ENCODE results near the gene APOL3.
"Not testable (repeated sequence)": the region's sequence is repeated elsewhere in the genome, so short reads cannot be mapped to it uniquely, and the experiment has no call there.

The APOL3 gene

DNA sequence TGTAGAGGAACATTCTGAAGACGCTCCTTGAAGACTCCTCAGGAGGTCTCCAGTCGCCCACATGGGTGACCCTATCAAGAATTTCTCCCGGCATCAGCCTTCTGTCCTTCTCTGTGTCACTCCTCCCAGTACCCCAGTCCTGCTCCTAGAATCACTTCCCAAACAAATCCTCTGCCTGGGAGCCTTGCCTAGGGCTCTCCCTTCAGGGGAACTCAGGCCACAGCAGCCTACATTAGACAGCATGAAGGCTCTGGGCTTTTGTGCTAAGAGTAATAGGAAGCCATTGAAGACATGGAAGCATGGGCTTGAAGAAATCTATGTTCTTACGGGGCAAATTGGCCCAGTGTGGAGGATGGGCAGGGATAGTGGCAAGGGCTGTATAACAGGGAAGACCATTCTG, 21.8 kb downstream of the APOL3 start:
- in situ Hi-C loops (cut with HindIII; ENCODE audit: low sequenced_read_pairs) = not testable (repeated sequence)

GRCh38 chr22:36136988-36137387, 23.6 kb downstream of the APOL3 start:
- in situ Hi-C loops (cut with HindIII; ENCODE audit: low sequenced_read_pairs) = no loop called here

DNA sequence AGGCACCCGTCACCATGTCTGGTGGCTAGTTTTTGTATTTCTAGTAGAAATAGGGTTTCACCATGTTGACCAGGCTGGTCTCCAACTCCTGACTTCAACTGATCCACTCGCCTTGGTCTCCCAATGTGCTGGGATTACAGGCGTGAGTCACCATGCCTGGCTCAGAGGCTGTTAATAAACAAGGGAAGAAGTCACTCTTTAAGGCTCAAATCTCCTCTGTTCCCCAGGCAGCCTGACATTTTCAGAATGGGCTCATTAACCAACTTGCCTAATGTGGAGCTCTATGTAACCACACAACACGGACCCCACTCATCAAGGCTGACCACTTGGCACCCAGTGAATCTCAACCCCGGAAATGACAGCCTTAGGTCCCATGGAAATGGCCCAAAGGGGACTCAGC, 24.1 kb downstream of the APOL3 start:
- in situ Hi-C loops (cut with HindIII; ENCODE audit: low sequenced_read_pairs) = no loop called here

GRCh38 chr22:36135306-36135980, 25.1 kb downstream of the APOL3 start:
- in situ Hi-C loops (cut with HindIII; ENCODE audit: low sequenced_read_pairs) = no loop called here

- in situ Hi-C loops (cut with HindIII; ENCODE audit: low sequenced_read_pairs) = no loop called here
Observed at GRCh38 chr22:36134182-36134581, 26.4 kb downstream of the APOL3 start.

GRCh38 chr22:36131907-36132306, 28.6 kb downstream of the APOL3 start:
- in situ Hi-C loops (cut with HindIII; ENCODE audit: low sequenced_read_pairs) = no loop called here

DNA sequence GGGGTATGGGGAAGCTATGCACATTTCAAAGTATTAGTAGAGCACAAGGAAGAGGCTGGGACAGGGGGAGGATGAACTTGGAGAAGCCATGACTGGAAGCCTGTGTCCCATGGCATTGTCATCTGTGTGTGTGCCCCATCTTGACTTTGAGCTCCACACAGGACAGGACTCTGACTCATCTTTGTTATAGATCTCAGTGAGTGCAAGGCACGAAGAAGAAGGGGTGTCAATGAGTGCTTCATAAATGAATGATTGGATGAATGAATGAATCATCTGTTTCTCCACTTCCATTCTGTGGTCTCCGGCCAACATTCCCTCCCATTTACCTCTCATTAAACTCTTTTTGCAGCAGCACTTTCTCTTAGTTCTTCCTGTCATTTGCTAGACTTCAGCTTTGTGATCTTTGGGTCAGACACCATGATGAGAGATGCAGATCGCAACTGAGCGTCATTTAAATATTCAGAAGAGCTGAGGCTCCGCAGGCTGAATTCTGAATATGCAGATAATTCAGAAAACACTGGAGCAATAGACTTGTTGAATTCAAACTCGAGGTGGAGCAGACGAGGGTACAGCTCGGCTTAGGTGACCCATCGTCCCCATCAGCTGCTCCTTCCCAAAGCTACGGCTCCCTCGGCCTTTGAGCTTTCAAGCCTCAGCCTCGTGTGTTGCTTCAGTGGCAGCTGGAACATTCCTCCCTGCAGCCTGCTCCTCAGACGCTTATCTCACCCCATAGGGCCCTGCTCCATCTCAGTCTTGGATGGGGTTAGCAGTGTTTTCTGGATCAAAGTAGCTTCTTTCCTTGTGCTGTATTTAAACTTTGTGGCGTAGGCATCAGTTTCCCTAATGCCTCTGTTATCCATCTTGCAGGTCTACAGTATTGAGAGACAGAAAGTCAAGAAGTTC, 30.8 kb downstream of the APOL3 start:
- in situ Hi-C loops (cut with HindIII; ENCODE audit: low sequenced_read_pairs) = no loop called here

GRCh38 chr22:36129071-36129470, 31.5 kb downstream of the APOL3 start:
- in situ Hi-C loops (cut with HindIII; ENCODE audit: low sequenced_read_pairs) = no loop called here

DNA sequence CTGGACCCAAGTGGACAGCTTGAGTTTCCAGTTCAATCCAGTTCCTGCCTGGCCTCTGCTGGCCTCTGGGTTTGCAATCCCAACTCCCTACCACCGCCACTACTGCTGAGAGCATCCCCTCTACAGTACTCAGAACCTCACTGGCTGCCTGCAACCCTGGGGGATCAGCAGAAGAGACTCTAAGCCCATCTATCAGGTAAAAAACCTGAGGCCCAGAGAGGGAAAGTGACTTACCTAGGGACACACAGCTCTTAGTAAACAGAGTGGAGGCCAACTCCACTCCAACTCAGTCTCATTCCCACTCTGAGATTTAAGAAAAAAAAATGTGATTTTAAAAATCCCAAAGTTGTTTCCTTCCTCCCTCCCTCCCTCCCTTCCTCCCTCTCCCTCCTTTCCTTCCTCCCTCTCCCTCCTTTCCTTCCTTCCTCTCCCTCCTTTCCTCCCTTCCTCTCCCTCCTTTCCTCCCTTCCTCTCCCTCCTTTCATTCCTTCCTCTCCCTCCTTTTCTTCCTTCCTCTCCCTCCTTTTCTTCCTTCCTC, 34.5 kb downstream of the APOL3 start:
- in situ Hi-C loops (cut with HindIII; ENCODE audit: low sequenced_read_pairs) = no loop called here

DNA sequence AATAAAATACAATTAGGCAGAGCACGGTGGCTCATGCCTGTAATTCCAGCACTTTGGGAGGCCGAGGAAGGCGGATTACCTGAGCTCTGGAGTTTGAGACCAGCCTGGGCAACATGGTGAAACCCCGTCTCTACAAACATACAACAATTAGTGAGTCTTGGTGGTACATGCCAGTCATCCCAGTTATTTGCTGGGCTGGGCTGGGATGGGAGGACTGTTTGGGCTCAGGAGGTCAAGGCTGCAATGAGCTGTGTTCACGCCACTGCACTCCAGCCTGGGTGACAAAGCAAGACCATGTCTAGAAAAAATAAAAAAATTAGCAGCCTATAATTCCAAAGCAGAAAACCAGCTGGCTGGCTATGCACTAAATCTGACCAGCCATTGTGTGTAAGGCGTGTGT, 35.1 kb downstream of the APOL3 start:
- in situ Hi-C loops (cut with HindIII; ENCODE audit: low sequenced_read_pairs) = no loop called here

GRCh38 chr22:36124666-36125065, 35.9 kb downstream of the APOL3 start:
- in situ Hi-C loops (cut with HindIII; ENCODE audit: low sequenced_read_pairs) = no loop called here

DNA sequence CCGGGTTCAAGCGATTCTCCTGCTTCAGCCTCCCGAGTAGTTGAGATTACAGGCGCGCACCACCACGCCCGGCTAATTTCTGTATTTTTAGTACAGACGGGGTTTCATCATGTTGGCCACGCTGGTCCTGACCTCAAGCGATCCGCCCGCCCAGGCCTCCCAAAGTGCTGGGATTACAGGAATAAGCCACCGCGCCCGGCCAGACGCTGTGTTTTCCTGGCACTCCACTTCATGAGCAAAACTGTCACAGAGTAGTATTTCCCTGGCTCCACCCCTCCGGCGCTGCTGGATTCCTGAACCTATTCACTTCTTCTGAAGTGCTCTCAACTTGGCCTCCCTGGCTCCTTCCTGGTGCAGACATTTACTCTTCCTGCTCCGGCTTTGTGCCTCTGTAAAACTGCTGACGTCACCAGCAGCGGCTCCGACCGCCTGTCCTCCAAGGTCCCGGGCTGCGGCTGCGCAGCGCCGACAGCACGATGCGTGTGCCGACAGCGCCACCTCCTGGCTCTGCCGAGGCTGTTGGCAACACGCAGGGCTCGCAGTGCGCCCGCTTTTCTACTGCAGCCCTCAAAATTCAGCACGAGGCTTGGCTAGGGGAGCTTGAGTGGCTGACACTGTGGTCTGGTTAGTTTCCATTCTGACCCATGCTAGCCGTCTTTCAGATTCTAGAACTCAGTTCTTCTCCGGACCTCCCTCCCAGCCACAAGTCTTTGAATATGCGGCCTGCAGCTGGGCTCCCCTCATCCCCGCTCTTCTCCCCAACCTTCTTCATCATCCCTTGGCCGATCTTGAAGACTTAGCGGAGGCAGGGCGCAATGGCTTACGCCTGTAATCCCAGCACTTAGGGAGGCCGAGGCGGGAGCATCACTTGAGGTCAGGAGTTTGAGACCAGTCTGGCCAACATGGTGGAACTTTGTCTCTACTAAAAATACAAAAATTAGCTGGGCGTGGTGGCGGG, 36.6 kb downstream of the APOL3 start:
- in situ Hi-C loops (cut with HindIII; ENCODE audit: low sequenced_read_pairs) = no loop called here

DNA sequence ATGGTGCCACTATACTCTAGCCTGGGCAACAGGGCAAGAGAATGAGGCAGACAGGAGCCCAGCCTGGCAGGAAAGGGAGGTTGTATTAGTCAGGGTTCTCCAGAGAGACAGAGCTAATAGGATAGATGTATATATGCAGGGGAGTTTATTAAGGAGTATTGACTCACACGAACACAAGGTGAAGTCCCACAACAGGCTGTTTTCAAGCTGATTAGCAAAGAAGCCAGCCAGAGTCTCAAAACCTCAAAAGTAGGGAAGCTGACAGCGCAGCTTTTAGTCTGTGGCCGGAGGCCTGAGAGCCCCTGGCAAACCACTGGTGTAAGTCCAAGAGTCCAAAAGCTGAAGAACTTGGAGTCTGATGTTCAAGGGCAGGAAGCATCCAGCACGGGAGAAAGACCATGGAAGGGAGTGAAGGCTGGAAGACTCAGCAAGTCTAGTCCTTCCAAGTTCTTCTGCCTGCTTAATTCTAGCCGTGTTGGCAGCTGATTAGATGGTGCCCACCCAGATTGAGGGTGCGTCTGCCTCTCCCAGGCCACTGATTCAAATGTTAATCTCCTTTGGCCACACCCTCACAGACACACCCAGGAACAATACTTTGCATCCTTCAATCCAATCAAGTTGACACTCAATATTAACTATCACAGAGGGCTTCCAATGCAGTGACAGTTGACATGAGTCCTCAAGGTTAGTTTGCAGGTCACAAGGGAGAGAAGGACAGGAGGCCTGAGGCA, 39.8 kb downstream of the APOL3 start:
- in situ Hi-C loops (cut with HindIII; ENCODE audit: low sequenced_read_pairs) = not testable (repeated sequence)

- in situ Hi-C loops (cut with HindIII; ENCODE audit: low sequenced_read_pairs) = no loop called here
Observed at GRCh38 chr22:36117053-36117554, 43.5 kb downstream of the APOL3 start.

- in situ Hi-C loops (cut with HindIII; ENCODE audit: low sequenced_read_pairs) = no loop called here
Observed at GRCh38 chr22:36116127-36116526, 44.4 kb downstream of the APOL3 start.

DNA sequence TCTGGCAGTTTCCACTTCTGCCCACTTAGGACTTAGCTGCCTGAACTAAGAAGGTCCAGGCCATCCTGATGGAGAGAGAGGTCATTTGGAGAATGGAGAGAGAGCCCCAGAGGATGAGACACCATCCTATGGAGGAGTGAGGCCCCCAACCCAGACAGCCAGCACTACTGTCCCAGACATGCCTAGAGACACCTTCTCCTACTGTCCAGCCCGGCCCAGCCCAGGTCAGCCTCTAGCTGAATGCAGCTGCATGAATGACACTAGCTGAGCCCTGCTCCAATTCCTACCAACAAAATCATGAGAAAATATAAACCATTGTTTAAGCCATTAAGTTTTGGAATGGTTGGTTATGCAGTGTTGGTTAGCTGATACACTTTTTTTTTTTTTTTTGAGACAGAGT, 47.4 kb downstream of the APOL3 start:
- in situ Hi-C loops (cut with HindIII; ENCODE audit: low sequenced_read_pairs) = no loop called here

GRCh38 chr22:36111316-36111715, 49.2 kb downstream of the APOL3 start:
- in situ Hi-C loops (cut with HindIII; ENCODE audit: low sequenced_read_pairs) = no loop called here

GRCh38 chr22:36110306-36110881, 50.2 kb downstream of the APOL3 start:
- in situ Hi-C loops (cut with HindIII; ENCODE audit: low sequenced_read_pairs) = no loop called here

- in situ Hi-C loops (cut with HindIII; ENCODE audit: low sequenced_read_pairs) = no loop called here
Observed at GRCh38 chr22:36107436-36107835, 53.1 kb downstream of the APOL3 start.

DNA sequence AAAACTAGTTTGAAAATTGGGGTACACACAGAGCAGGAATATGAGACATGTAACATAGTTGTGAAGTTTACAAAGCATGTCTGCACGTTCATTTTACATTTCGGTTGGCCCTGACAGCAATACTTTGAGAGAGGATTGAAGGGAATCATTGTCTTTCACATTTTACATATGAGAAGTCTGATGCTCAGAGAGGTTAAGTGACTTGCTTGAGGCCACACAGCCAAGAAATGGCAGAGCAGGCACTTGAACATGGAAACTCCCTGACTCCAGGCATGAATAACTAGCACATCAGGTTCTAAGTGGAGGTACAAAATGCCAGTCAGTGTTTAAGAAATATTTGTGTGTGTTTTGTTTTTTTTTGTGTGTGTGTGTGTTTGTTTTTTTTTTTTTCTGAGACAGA, 53.6 kb downstream of the APOL3 start:
- in situ Hi-C loops (cut with HindIII; ENCODE audit: low sequenced_read_pairs) = no loop called here
